ENCODE measurements around the gene ABCG2.

- TF ChIP-seq MXI1 (IDR thresholded peaks at IDR 0.05; ENCODE audit: borderline replicate concordance, low read depth, low read length) (no peak), CTCF (conservative IDR thresholded peaks at IDR 0.05; ENCODE audit: low read depth, low read length) (no peak), SMC3 (IDR thresholded peaks at IDR 0.05; ENCODE audit: low read depth, low read length) (no peak), POLR2A (IDR thresholded peaks at IDR 0.05; ENCODE audit: low read depth, low read length) (no peak), CEBPB (IDR thresholded peaks at IDR 0.05; ENCODE audit: low read depth, low read length) (no peak; the same call in 1 of the 2 replicates), USF2 (IDR thresholded peaks at IDR 0.05; ENCODE audit: low read depth, low read length) (no peak), RAD21 (IDR thresholded peaks at IDR 0.05; ENCODE audit: low read length) (no peak), RCOR1 (IDR thresholded peaks at IDR 0.05; ENCODE audit: insufficient replicate concordance, low read length) (no peak), FOS (IDR thresholded peaks at IDR 0.05; ENCODE audit: low read depth, low read length) (peak; percentile 21; the same call in 1 of the 2 replicates), NFE2L2 (IDR thresholded peaks at IDR 0.05; ENCODE audit: low read depth, low read length) (no peak)
Measured at GRCh38 chr4:88106205-88106604, 52.2 kb downstream of the ABCG2 start.

Measured in IMR-90 (cell line).